Erythroblast (primary cell): ENCODE data around the gene TOR4A.

Experiments
- GATA1 ChIP-seq: IDR thresholded peaks from 2 replicates; pipeline ENCODE4 v1.6.1; 2011; ENCODE audit warnings: low read depth, mild to moderate bottlenecking, control low read depth, low read length, moderate library complexity
- POLR2A ChIP-seq: IDR thresholded peaks from 2 replicates; pipeline ENCODE4 v1.6.1; 2011; ENCODE audit warnings: mild to moderate bottlenecking, low read length

- no peak for TF ChIP-seq POLR2A
- no peak for TF ChIP-seq GATA1
Observed at GRCh38 chr9:137276473-137277328, 825 bp upstream of the TOR4A start.
